VCaP (cell line): ENCODE data around the gene DEXI.

Source experiments
- H3K27ac ChIP-seq: fragments of 450-650 bp; 2 replicates; pipeline ENCODE4 v1.5.1; 2017
- TF ChIP-seq, protein P1 (sequence below): fragments of 450-650 bp; conservative IDR thresholded peaks from 2 replicates; pipeline ENCODE4 v1.5.1; 2017; ENCODE audit warnings: mild to moderate bottlenecking, moderate library complexity

The DEXI gene

DNA sequence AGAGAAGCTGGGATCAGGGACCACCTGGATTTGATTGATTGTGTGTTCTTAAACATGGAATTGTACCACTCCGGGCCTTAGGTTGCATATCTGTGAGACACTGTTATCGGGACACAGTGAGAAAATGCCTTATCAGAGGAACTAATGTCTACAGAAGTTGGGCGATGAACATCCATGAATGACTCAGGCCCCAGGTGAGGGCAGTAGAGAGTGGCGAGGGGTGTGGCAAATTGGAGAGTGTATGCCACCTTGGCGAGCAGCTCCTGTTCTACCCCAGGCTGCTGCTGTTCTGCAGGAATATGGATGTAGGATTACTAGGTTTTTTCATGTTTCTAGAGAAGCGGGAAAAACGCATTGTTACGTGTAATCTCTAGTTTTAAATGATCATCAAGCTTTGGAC is 40.9 kb upstream of the DEXI start:
- TF ChIP-seq, protein P1, sequence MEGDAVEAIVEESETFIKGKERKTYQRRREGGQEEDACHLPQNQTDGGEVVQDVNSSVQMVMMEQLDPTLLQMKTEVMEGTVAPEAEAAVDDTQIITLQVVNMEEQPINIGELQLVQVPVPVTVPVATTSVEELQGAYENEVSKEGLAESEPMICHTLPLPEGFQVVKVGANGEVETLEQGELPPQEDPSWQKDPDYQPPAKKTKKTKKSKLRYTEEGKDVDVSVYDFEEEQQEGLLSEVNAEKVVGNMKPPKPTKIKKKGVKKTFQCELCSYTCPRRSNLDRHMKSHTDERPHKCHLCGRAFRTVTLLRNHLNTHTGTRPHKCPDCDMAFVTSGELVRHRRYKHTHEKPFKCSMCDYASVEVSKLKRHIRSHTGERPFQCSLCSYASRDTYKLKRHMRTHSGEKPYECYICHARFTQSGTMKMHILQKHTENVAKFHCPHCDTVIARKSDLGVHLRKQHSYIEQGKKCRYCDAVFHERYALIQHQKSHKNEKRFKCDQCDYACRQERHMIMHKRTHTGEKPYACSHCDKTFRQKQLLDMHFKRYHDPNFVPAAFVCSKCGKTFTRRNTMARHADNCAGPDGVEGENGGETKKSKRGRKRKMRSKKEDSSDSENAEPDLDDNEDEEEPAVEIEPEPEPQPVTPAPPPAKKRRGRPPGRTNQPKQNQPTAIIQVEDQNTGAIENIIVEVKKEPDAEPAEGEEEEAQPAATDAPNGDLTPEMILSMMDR = 0 out of 2 replicates have a peak, but pooled peaks have one; percentile 20
- H3K27ac ChIP-seq = no peak overlapping the region

DNA sequence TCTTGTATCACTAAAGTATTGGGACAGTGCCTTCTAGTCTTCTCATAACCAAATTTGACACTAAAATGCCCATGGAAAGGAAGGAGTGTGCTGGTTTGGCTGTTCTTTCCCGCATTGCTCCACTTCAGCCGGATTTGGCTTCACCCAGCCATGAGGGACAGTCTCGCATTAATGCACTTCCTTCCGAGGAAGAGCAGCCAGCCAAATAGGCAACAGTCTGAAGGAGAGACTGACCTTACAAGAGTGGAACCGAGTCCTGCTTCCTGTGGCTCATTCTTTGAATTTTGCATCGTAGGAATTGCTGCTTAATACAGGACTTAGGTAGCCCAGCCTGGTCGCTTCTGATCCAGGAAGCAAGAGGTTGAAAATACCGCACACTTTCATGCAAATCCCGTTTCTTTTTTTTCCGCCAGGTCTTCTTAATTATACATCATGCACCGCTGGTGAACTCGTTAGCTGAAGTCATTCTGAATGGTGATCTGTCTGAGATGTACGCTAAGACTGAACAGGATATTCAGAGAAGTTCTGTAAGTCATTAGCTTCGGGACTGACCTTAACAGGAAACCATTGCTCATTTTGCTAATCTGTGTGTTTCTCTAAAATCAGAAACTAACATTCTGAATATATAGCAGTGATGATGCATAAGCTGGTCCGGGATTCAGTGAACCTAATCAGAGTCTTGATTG is 40.3 kb upstream of the DEXI start:
- TF ChIP-seq, protein P1 = no peak
- no peak overlapping the region for H3K27ac ChIP-seq

DNA sequence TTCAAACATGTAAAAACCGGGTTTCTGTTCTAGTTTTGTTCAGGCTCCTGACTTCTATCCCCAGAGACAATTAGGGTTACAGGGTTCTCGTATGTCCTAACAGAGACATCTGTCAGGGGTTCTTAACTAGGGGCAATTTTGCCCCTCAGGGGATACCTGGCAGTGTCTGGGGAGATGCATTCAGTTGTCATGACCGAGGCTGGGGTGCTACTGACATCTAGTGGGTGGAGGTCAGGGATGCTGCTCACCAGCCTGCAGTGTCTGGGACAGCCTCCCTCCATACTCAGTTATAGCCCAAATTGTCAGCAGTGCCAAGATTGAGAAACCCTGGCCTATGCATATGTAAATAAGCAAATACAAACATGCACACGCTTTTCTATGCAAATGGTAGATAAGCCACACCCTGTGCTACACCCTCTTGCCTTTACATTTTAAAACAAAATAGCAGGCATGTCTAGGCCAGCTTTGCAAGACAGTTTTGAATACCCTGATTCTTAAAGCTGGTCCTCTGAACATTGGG is 39.5 kb upstream of the DEXI start:
- H3K27ac ChIP-seq = no peak overlapping the region
- TF ChIP-seq, protein P1 = peak; percentile 39

DNA sequence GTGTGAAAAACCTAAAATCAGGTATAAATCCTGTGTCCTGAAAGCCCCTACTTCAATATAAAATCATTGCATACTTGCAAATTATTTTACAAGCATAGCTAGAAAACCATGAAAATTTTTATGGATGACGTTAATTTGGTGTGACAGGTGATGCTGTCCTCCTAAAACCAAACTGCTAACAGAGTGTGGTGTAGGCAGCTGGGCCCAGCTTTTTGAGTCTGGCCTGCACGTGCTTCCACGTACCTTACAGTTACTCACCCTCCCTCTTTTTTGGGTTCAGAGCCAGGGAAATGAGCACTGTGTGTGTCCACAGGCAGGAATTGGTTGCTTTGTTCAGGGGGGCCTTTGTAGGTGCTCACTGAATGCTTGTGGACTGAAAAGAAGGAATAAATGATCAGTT is 38.5 kb upstream of the DEXI start:
- H3K27ac ChIP-seq = peak overlapping the region; percentile 32; the same call in 1 of the 2 replicates
- TF ChIP-seq, protein P1 = no peak

DNA sequence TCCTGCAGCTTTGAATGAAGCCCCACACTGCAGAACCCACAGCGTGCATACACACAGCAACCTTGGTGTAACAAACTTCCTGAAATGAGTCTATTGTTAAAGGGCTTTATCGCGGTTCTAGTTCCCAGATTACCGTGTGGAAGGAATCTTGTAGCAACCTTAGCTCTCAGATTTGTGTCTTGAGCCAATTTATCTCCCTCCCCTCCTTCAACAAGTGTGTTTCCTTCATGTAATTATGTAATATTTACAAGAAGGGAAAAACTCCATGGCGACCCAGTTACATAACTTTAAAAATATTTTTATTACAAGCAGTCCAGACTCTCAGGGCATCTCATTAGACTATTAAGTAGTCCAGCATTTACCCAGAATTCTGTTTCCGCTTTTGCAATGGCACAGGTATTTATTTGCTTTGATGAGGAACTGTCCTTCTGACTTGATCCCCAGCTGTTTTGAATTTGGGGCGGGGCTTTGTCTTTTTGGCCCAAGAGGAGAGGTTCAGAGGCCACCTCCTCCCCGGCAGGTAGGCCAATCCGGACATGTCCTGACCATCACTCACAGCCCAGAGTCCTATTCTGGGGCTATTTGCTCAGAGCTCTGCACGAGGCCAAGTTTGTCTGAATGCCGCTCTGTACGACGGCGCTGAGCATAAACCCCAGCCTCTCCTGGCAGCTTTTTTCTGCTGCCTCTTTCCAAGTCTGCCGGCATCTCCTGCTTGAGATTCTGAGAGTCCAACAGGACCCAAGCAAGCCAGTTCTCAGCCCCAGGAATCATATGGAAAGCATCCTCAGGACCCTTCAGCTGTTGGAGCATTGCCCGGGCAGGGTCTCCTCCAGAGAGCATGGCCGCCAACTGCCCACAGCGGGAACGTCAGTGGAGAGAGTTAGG is 37.7 kb upstream of the DEXI start:
- peak overlapping the region; percentile 32; the same call in 1 of the 2 replicates for H3K27ac ChIP-seq

DNA sequence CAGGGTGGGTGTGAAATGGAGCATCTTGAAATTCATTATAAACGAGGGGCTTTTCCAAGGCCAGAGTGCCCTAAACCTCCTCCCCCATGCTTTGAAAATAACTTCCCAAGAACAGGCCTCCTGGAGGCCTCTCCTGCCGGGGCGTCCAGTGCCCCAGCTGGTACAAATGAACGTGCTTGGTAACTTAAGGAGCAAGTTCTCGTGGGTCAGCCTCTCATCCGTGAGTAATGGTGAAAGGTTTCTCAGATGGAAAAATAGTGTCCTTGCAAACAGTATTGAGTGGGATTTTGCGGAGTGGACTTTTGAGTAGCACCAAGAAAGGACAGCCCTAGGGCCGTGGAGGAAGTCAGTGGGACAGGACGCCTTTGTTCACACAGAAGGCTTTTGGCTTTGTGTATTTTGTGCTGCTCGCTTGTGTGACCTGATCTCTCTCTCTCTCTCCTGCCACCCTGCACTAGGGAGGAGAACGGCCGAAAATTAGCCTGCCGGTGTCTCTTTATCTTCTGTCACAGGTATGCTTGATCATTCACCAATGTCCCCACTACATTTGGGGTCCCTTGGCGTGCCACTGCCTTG is 36.7 kb upstream of the DEXI start:
- peak overlapping the region; percentile 32; the same call in 1 of the 2 replicates for H3K27ac ChIP-seq
- TF ChIP-seq, protein P1 = no peak

More for the DNA sequence above, 37.7 kb upstream of the DEXI start:
- TF ChIP-seq, protein P1 = no peak

DNA sequence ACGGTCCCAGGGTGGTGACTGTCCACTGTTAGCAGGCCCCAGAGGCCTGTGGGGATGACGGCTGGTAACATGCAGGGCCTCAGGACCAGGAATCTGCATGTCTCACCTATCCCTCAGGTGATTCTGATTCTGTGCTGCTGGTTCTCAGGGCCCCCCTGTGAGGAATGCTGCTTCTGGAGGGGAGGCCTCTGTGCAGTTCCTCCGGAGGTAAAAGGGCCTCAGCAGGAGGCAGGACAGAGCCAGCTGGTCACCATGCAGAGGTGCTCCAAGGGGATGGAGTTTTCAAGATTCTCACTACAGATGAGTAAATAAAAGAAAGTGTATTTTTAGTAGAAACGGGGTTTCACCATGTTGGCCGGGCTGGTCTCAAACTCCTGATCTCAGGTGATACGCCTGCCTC is 35.9 kb upstream of the DEXI start:
- no peak overlapping the region for H3K27ac ChIP-seq
- TF ChIP-seq, protein P1 = no peak
